Esophagus (tissue), 2 donors: ENCODE data around the gene FOXC2. TPM values are rescaled to one million over a fixed set of nuclear protein-coding genes. Genes with fewer than 3 reads are reported as not detected.

ENCODE experiments used
- H3K27ac ChIP-seq, 2 donors: one replicate each; pipeline ENCODE4 v1.5.1; 2013; ENCODE audit warnings: low read depth in 2 of 2, mild to moderate bottlenecking in 2 of 2, inconsistent platforms in 1 of 2, low read length in 1 of 2, moderate library complexity in 1 of 2
- H3K27me3 ChIP-seq, 2 donors: one replicate each; pipeline ENCODE4 v1.6.1; 2013; ENCODE audit warnings: low read length in 2 of 2, control low read depth in 1 of 2, mild to moderate bottlenecking in 1 of 2; ENCODE audit not compliant: insufficient read depth in 2 of 2, control insufficient read depth in 1 of 2
- H3K36me3 ChIP-seq, 2 donors: one replicate each; pipeline ENCODE4 v1.6.1; 2013; ENCODE audit warnings: low read length in 1 of 2; ENCODE audit not compliant: control insufficient read depth in 2 of 2, insufficient read depth in 2 of 2
- H3K4me1 ChIP-seq, 2 donors: one replicate each; pipeline ENCODE4 v1.6.1; 2013; ENCODE audit warnings: low read length in 1 of 2; ENCODE audit not compliant: control insufficient read depth in 2 of 2, insufficient read depth in 2 of 2
- H3K4me3 ChIP-seq, 2 donors: one replicate each; pipeline ENCODE4 v1.5.1; 2013; ENCODE audit warnings: low read length in 2 of 2, mild to moderate bottlenecking in 2 of 2, low read depth in 1 of 2, moderate library complexity in 1 of 2
- H3K9me3 ChIP-seq, 2 donors: one replicate each; pipeline ENCODE4 v1.6.1; 2013; ENCODE audit warnings: mild to moderate bottlenecking in 2 of 2, low read depth in 1 of 2, low read length in 1 of 2, moderate library complexity in 1 of 2; ENCODE audit not compliant: control insufficient read depth in 2 of 2, insufficient read depth in 1 of 2
- WGBS, 2 donors: extraction: QIAGEN DNeasy Blood & Tissue Kit; methylation state at CpG; one replicate each; pipeline ENCODE4 v1.1.7; 2013; 5-methylcytosine and 5-hydroxymethylcytosine counted together
- polyA plus RNA-seq, 2 donors: library from polyadenylated mRNA; stranded (reverse); fragments of 200-250 nt; gene quantifications; one replicate each; pipeline ENCODE4 v1.2.3, GENCODE V29; 2013
- donor health status: healthy with polysubstance abuse.
- donor health status: Bipolar disorder and iron deficiency.

FOXC2 gene
- polyA plus RNA-seq, 2 donors, result 0.10 to 0.18 TPM

DNA sequence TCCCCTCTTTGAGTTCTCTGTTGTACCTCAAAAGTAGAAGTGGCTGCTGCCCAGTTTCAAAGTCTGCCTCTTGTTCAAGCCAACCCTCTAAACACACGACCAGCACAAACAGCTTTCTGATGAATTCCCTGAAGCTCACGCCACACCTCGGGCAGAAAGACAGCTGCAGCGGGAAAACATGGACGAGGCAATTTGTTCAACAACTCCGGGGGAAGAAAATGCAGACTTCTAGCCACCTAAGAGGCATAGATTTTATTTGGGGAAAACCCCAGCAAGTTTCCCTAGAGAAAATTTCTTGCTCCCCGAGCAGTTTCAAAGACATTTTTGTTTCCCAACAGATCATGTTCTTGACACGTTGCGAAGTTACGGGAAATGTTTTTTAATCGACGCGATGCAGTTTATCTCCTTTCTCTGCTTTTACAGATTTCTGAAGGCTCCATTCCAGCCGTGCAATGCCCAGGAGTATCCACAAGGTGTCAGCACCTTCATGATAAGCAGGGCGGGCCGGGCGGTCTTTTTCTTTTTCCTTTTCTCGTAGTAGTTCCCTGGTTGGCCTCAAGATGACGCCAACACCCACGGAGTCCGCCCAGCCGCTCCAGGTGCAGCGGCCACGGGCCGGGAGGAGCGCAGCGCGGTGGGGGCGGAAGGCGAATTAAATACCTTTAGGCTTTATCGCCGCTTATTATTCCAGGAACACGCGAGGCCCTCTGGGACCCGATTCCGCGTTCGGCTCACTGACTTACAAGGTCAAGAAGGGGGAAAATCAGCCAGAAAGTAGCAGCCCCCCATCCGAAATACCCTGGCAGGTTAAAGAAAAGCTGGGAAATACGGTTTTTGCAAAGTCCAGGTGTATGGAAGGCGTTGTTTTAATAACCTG, 2.9 kb upstream of the FOXC2 start:
- Histone ChIP-seq H3K27me3 (peaks cover 9% of the 10 kb centered on the region in 2 donors), H3K27ac (no peak overlapping the region), H3K36me3 (no peaks in the 10 kb centered on the region), H3K9me3 (no peaks in the 10 kb centered on the region), H3K4me1 (peaks cover 0 to 2% of the 10 kb centered on the region in 2 donors), H3K4me3 (no peak overlapping the region)
- 1% methylated on average over 41 of the region's 41 CpGs for WGBS, 2 donors

DNA sequence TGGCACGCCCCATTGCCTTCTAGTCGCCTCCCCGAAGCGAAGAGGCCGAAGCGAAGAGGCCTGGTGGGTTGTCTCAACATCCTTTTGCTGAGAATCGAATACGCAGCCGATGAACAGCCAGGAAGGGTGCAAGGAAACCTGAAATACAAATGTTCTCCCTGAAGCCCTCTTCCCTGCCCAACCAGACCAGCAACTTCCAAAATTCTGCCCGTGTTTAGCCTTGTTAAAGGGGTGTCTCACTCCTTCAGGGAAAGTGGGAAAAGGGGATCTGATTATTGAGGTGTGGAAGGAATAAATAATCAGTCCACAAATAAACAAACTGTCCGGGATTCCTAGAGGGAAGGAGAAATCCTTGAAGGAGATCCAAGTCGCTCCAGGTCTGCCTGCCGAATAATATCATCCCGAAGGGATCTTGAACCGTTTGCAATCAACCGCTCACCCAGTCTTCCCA, 1.4 kb upstream of the FOXC2 start:
- no peaks in the 10 kb centered on the region for H3K36me3 ChIP-seq
- H3K9me3 ChIP-seq, result no peaks in the 10 kb centered on the region
- H3K4me1 ChIP-seq, result peaks cover 0 to 2% of the 10 kb centered on the region in 2 donors
- H3K27me3 ChIP-seq, result peaks cover 12 to 17% of the 10 kb centered on the region in 2 donors
- WGBS, 2 donors, result 53 to 55% methylated on average over 16 of the region's 16 CpGs
- H3K4me3 ChIP-seq, result no peak overlapping the region
- H3K27ac ChIP-seq, result no peak overlapping the region

DNA sequence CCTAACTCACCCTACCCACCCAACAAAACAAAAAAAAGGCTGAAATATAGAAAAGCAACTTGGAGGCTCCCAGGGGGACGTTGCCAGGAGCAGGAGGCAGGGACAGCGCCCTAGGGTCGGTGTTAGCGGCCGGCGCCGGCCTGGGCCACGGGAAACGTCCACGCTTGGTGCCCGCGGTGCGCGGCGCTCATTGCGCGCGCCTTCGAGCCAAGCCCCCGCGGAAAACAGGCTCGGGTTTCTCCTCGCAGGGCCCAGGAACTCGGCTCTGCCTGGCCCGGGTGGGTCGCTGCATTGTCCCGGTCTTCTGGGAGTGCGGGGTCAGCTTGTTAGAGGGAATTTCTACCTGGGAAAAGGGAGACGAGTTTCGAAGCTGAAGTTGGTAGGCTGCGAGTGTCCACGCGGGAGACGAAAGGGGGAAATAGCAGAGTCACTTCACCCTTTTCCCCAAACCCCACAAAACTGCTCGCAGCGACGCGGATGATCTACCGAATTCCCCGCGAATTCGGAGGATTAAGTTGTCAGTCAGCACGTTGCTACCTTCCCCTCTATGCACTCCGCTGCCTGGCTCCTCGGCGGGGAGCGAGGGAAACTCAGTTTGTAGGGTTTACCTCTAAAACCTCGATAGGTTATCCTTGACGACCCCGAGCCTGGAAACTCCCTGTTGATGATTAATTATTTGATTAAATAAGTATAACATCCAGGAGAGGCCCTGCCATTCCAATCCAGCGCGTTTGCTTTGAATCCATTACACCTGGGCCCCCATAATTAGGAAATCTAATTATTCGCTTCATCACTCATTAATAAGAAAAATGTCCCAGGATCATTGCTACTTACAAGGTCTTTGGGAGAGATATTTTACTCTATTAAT, 751 bp upstream of the FOXC2 start:
- Histone ChIP-seq H3K36me3 (no peaks in the 10 kb centered on the region), H3K4me1 (peaks cover 0 to 2% of the 10 kb centered on the region in 2 donors), H3K27me3 (peaks cover 12 to 17% of the 10 kb centered on the region in 2 donors), H3K9me3 (no peaks in the 10 kb centered on the region), H3K27ac (no peak overlapping the region), H3K4me3 (no peak overlapping the region)
- 13 to 17% methylated on average over 52 to 53 of the region's 53 CpGs for WGBS, 2 donors

DNA sequence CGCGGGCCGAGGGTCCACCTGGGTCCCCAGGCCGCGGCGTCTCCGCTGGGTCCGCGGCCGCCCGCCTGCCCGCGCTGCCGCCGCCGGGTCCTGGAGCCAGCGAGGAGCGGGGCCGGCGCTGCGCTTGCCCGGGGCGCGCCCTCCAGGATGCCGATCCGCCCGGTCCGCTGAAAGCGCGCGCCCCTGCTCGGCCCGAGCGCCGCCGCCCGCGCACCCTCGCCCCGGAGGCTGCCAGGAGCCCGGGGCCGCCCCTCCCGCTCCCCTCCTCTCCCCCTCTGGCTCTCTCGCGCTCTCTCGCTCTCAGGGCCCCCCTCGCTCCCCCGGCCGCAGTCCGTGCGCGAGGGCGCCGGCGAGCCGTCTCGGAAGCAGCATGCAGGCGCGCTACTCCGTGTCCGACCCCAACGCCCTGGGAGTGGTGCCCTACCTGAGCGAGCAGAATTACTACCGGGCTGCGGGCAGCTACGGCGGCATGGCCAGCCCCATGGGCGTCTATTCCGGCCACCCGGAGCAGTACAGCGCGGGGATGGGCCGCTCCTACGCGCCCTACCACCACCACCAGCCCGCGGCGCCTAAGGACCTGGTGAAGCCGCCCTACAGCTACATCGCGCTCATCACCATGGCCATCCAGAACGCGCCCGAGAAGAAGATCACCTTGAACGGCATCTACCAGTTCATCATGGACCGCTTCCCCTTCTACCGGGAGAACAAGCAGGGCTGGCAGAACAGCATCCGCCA, 504 bp downstream of the FOXC2 start:
- Histone ChIP-seq H3K4me3 (peak overlapping the region; percentile 17 to 35), H3K27me3 (peaks cover 16 to 21% of the 10 kb centered on the region in 2 donors)
- WGBS, 2 donors, result 2% methylated on average over 65 to 88 of the region's 88 CpGs

DNA sequence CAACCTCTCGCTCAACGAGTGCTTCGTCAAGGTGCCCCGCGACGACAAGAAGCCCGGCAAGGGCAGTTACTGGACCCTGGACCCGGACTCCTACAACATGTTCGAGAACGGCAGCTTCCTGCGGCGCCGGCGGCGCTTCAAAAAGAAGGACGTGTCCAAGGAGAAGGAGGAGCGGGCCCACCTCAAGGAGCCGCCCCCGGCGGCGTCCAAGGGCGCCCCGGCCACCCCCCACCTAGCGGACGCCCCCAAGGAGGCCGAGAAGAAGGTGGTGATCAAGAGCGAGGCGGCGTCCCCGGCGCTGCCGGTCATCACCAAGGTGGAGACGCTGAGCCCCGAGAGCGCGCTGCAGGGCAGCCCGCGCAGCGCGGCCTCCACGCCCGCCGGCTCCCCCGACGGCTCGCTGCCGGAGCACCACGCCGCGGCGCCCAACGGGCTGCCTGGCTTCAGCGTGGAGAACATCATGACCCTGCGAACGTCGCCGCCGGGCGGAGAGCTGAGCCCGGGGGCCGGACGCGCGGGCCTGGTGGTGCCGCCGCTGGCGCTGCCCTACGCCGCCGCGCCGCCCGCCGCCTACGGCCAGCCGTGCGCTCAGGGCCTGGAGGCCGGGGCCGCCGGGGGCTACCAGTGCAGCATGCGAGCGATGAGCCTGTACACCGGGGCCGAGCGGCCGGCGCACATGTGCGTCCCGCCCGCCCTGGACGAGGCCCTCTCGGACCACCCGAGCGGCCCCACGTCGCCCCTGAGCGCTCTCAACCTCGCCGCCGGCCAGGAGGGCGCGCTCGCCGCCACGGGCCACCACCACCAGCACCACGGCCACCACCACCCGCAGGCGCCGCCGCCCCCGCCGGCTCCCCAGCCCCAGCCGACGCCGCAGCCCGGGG, 1.3 kb downstream of the FOXC2 start:
- WGBS, 2 donors, result 3 to 5% methylated on average over 61 to 116 of the region's 116 CpGs
- Histone ChIP-seq H3K4me1 (peaks cover 0 to 2% of the 10 kb centered on the region in 2 donors), H3K4me3 (peak overlapping the region in 1 of 2 donors; percentile 35), H3K9me3 (no peaks in the 10 kb centered on the region), H3K27ac (no peak overlapping the region), H3K36me3 (no peaks in the 10 kb centered on the region), H3K27me3 (peaks cover 16 to 21% of the 10 kb centered on the region in 2 donors)

More for the DNA sequence above, 504 bp downstream of the FOXC2 start:
- peaks cover 0 to 2% of the 10 kb centered on the region in 2 donors for H3K4me1 ChIP-seq
- no peak overlapping the region for H3K27ac ChIP-seq
- H3K9me3 ChIP-seq, result no peaks in the 10 kb centered on the region
- H3K36me3 ChIP-seq, result no peaks in the 10 kb centered on the region

DNA sequence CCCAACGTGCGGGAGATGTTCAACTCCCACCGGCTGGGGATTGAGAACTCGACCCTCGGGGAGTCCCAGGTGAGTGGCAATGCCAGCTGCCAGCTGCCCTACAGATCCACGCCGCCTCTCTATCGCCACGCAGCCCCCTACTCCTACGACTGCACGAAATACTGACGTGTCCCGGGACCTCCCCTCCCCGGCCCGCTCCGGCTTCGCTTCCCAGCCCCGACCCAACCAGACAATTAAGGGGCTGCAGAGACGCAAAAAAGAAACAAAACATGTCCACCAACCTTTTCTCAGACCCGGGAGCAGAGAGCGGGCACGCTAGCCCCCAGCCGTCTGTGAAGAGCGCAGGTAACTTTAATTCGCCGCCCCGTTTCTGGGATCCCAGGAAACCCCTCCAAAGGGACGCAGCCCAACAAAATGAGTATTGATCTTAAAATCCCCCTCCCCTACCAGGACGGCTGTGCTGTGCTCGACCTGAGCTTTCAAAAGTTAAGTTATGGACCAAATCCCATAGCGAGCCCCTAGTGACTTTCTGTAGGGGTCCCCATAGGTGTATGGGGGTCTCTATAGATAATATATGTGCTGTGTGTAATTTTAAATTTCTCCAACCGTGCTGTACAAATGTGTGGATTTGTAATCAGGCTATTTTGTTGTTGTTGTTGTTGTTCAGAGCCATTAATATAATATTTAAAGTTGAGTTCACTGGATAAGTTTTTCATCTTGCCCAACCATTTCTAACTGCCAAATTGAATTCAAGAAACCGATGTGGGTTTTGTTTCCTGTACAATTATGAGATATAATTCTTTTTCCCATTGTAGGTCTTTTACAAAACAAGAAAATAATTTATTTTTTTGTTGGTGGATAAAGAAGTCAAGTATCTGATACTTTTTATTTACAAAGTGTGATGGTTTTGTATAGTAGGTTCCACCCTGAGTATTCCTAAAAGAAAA, 2.3 kb downstream of the FOXC2 start:
- H3K4me3 ChIP-seq, result no peak overlapping the region
- no peaks in the 10 kb centered on the region for H3K36me3 ChIP-seq
- peaks cover 0 to 2% of the 10 kb centered on the region in 2 donors for H3K4me1 ChIP-seq
- H3K27me3 ChIP-seq, result peaks cover 16 to 21% of the 10 kb centered on the region in 2 donors
- 18 to 22% methylated on average over 33 of the region's 33 CpGs for WGBS, 2 donors
- no peak overlapping the region for H3K27ac ChIP-seq
- no peaks in the 10 kb centered on the region for H3K9me3 ChIP-seq

DNA sequence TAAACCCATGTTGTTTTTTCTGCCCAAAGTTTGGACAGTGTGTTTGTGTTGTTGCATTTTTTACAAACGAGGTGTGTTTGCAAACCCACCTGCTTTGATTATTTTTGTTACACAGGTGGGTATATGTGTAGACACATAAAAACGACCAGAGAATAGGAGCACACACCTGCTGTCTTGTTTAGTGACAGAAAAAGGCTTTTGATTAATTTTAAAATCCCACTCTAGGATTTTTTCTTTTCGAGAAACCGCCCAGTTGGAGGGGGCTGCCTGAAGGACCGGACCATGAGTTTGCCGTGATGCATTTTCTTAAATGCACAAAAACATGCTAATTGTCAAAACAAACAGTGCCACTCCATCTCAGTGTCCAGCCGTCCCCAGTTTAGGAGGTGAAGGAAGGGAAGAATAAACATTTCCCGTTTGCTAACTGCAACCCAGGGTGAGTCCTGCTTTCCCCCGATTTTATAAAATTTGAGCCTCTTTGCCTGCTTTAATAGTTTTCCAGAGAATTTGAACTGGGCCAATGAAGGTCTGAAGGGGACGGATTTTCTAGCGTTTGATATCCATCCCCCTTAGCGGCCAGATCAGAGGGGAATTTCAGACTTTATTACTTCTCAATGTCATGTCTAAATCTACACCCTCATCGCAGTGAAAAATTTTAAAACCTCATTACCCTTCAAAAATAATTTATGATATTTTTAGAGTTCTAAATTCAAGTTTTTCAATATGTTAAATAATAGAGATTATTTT, 3.2 kb downstream of the FOXC2 start:
- Histone ChIP-seq H3K4me3 (no peak overlapping the region), H3K27ac (no peak overlapping the region), H3K36me3 (no peaks in the 10 kb centered on the region), H3K4me1 (peaks cover 0 to 2% of the 10 kb centered on the region in 2 donors), H3K9me3 (no peaks in the 10 kb centered on the region), H3K27me3 (peaks cover 13 to 21% of the 10 kb centered on the region in 2 donors)
- WGBS, 2 donors, result 52 to 60% methylated on average over 13 of the region's 13 CpGs
